NB4 (cell line): ENCODE results near the gene STOML1.

ENCODE experiments used
- DNase-seq: peaks from one replicate; pipeline ENCODE4 v3.0.0; 2010; ENCODE audit warnings: low read depth
- H3K4me3 ChIP-seq: one replicate; pipeline ENCODE4 v1.5.1; 2011; ENCODE audit warnings: mild to moderate bottlenecking, low read depth, low read length, moderate library complexity
- MYC ChIP-seq: IDR thresholded peaks from 2 replicates; pipeline ENCODE4 v1.6.1; 2011; ENCODE audit warnings: low read depth, low read length
- POLR2A ChIP-seq: IDR thresholded peaks from 2 replicates; pipeline ENCODE4 v1.6.1; 2011; ENCODE audit warnings: mild to moderate bottlenecking; ENCODE audit not compliant: insufficient read length; ENCODE audit errors: extremely low read depth
- TF ChIP-seq, protein P1 (sequence below): IDR thresholded peaks from 2 replicates; pipeline ENCODE4 v1.6.1; 2011; ENCODE audit warnings: low read depth, low read length
- TF ChIP-seq, protein P2 (sequence below): IDR thresholded peaks from one replicate; pipeline ENCODE4 v1.5.1; 2012; ENCODE audit warnings: low read depth, low read length

STOML1 gene

DNA sequence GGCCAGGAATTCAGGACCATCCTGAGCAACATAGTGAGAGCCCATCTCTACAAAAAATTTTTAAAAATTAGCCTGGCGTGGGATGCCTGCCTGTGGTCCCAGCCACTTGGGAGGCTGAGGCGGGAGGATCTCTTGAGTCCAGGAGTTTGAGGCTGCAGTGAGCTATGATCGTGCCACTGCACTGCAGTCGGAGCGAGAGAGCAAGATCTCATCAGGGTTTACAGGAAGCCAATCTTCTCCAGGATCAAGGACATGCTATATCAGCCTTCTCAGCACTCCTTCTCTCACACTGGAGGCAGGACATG is 451 bp upstream of the STOML1 start:
- no peak for TF ChIP-seq MYC
- TF ChIP-seq, protein P1, sequence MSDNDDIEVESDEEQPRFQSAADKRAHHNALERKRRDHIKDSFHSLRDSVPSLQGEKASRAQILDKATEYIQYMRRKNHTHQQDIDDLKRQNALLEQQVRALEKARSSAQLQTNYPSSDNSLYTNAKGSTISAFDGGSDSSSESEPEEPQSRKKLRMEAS = no peak
- TF ChIP-seq, protein P2, sequence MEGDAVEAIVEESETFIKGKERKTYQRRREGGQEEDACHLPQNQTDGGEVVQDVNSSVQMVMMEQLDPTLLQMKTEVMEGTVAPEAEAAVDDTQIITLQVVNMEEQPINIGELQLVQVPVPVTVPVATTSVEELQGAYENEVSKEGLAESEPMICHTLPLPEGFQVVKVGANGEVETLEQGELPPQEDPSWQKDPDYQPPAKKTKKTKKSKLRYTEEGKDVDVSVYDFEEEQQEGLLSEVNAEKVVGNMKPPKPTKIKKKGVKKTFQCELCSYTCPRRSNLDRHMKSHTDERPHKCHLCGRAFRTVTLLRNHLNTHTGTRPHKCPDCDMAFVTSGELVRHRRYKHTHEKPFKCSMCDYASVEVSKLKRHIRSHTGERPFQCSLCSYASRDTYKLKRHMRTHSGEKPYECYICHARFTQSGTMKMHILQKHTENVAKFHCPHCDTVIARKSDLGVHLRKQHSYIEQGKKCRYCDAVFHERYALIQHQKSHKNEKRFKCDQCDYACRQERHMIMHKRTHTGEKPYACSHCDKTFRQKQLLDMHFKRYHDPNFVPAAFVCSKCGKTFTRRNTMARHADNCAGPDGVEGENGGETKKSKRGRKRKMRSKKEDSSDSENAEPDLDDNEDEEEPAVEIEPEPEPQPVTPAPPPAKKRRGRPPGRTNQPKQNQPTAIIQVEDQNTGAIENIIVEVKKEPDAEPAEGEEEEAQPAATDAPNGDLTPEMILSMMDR = no peak
- TF ChIP-seq POLR2A = no peak
- no peak overlapping the region for H3K4me3 ChIP-seq

DNA sequence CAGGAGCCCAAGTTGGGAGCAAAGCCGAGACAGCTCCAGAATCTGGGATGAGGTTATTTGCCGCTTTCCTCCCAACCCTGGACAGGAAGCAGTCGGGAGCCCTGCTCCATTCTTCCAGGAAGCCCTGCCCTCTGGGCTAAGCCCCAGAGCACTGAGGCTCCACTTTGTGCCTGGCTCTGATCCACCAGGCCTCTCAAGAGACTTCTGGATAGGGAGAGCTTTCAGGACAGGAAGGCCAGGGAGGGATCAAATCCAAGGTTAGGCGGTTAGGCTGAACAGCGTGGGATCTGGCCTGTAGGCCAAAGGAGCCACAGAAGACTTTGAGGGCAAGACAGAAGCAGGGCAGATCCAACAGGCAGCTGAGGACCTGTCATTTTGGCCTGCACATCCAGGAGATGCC is 835 bp downstream of the STOML1 start:
- TF ChIP-seq POLR2A = no peak
- TF ChIP-seq, protein P1 = no peak
- H3K4me3 ChIP-seq = peak overlapping the region; percentile 67
- no peak for DNase-seq

More for the DNA sequence above, 451 bp upstream of the STOML1 start:
- no peak for DNase-seq

DNA sequence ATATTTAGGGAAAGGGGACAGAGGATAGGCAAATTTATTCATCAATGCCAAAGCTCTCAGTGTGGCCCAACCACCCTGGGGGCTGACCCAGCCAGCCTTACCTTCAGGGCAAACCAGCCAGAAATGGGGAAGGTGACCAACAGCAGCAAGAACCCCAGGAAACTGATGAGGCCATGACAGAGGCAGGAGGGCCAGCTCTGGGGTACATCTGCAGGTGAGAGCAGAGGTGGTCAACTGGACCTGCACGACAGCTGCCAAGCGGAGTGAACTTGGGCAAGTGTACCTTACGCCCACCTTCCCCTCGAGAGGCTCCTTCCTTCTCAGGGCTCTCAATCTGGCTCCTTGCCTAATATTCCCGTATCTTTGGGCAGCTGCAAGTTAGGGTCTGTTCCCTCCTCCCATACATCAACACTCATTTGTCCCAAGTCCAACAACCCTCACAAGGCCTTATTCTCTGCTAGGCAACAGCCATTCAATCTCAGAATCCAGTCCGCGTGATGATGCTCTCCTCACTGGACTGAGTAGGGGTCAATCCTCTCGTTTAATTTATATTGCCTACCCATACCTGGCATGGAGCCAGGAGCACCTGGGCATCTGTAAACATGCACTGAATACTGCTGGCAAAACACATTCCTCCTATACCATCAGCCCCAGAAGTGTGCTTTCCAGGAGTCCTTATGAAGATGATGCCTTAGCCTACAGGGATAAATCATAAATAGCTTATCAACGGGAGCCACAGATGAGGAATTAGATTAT is 1.7 kb downstream of the STOML1 start:
- TF ChIP-seq POLR2A = no peak
- no peak for DNase-seq
- no peak overlapping the region for H3K4me3 ChIP-seq

DNA sequence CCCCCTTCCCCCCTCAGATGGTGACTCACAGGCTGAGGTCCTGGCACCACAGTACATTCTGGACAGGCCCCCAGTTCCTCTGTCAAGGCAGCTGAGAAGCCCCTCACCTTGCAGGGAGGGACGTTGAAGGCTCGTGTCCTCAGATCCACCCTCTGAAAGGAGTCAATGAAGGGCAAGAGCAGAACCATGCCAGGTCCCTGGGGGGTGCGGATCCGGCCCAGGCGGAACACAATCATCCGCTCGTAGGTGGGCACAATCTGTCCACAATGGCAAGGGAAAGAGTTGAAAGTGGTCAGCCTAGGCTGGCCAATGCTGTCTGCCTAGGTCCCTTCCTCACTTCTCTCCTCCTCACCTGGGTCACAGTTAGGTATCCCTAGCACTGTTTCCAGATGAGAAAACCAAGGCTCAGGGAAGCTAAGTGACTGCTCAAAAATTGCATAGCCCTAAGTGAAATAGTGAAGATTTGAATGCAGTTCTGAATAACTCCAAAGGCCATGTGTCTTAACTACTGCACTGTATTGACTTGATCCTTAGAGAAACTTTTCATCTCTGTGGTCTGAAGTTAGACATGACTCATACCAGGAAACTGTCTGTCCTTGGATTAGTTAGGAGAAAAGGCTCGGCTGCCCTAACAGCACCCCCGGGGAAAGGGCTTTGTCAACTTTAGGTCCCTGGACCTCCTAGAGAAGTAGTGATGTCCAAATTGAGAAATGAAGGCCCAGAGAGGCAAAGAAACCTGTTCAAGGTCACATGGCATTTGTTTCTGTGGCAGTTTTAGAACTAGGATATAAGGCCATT is 2.9 kb downstream of the STOML1 start:
- no peak overlapping the region for H3K4me3 ChIP-seq
- peak; percentile 57 for DNase-seq
- TF ChIP-seq, protein P1 = no peak

DNA sequence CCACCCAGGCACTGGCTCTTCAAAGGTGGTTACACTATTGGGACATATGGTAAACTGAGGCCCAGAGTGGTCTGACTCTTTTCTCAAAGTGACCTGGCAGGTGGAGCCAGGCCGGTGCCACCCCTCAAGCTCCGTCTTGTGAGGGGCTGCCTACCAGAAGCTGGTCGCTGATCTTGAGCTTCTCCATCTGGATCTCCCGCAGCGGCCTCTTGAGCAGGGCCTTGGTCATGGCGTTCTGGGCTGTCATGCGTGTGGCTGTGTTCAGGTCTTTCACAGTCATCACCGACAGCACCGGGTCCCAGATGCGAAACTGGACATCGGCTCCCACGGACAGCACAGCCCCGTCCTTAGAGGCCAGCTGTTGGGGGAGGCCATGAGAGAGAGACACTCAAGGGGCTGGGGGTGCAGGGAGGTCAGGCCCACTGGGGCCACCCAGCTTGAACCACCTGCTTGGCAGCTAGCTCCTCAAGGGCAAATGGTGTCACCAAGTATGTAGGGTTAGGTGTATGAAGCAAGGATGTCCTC is 3.6 kb downstream of the STOML1 start:
- no peak for DNase-seq
- TF ChIP-seq MYC (no peak), POLR2A (no peak)
- TF ChIP-seq, protein P1 = no peak
- TF ChIP-seq, protein P2 = no peak
- H3K4me3 ChIP-seq = no peak overlapping the region

DNA sequence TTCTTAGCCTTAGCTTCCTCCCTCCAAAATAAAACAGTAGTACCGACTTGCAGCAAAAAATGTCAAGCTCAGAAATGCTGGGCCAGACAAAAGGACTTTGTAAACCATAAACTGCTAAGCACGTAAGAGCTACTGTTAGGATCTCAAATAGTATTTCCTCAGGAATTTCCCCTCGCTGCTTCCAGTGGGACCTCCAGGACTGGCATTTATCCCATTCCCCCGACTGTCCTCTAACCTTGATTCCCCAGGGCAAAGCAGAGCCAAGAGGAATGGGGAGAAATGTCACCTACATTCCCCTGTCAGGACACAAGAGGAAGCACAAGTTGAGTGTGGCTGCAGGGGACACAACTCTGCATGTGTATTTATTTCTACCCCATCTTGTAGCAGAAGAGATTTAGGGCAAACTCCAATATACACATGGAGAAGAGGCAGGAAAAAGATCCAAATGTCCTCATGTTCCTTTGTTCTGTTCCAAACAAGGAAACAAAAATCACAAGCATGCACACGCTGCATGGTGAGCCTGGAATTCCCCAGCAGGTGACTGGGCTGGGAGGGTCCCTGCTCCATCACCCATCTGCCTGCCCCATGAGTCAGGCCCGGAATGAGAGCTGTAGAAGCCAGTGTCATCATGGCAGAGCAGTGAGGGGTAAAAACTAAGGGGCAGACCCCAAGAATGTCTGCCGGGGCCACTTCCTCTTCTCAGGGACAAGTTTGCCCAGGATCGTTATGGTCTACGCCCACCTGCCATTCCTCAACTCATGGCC is 4.2 kb downstream of the STOML1 start:
- DNase-seq = no peak
- H3K4me3 ChIP-seq = no peak overlapping the region
- TF ChIP-seq MYC (no peak), POLR2A (no peak)
- TF ChIP-seq, protein P1 = no peak
- TF ChIP-seq, protein P2 = no peak

DNA sequence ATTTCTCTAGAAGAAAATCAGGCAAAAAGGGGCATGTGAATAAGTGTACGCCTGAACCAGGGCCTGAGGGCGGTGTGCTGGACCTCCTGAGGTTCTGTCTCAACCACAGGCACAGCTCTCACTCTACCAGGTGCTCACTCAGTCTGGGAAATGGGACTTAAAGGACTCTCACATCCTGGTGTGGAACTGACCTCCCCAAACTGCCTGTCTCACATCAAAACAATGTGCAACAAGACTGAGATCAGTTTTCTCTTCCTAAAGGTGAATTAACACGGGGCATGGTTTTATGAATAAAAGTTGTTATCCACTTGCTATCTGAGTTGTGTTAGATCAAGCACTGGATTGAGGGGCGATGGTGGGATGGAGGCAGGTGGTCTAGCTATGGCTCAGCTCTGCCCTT is 4.8 kb downstream of the STOML1 start:
- H3K4me3 ChIP-seq = no peak overlapping the region
- no peak for DNase-seq
- TF ChIP-seq MYC (no peak), POLR2A (no peak)
- TF ChIP-seq, protein P2 = no peak
- TF ChIP-seq, protein P1 = no peak
